ENCODE measurements around the gene ZNF330. TPM values are rescaled to one million over a fixed set of nuclear protein-coding genes. Genes with fewer than 3 reads are reported as not detected.

The ZNF330 gene
- 33.2 and 58.7 TPM in 2 replicates for total RNA-seq (ENCODE audit: low replicate concordance)

DNA sequence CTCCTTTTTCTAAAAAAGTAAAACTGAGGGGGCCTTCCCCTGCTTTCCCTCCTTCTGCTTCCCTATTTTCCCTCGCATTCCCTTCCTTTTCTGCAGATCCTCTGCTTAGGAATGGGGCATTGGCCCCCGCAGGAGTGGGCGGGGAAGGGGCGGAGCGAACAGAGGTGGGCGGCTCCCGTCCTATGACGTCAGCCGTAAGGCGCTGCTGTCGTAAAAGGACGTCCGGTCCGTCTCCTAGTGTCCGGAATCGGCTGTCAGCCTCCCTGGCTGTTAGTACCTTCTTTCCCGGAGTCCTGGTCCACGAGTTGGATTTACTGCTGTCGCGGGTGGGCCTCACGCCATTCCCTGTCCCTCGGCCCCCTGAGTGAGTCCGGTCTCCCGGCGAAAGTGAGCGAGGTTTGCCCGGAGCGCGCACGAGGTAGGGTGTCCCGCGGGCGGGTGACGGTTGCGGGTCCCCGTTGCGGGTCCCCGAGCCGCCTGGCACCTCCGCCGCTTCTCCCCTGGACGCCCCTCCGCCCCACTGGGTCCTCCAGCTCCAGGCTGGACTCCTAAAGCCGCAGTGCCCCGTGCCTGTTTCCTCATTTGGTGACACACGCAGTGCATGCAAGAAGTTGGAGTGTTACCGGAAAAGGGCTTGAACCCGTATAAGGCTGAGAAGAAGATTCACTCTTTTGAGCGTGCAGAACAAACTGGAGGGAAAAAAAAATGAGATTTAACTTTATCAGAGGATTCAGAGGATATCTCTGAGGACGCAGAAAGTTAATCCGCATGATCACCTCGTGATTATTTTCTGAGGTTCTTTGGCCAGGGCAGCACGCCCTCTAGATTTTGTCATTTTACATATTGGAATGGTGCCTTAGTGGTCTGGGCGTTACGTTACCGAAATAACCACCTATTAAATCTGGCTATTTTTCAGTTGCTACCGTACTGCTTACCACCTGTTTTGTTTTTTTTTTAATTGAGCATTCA lies at the start of gene ZNF330:
Gene ZNF330, plus strand, starts transcription at position 205 of the 969 bp plus-strand sequence. CDS start 1,477 bp downstream, outside the sequence.

Other genes with a start within 250 kb of the ZNF330 start
- 0.30 and 0.59 TPM in 2 replicates for gene RNF150, start 87.4 kb upstream of the ZNF330 start, total RNA-seq (ENCODE audit: low replicate concordance)

All from smooth muscle cell of the coronary artery (primary cell).